Left lung (tissue), 10 donors: Measurements from ENCODE around the gene PLPP3. TPM values are rescaled to one million over a fixed set of nuclear protein-coding genes. Genes with fewer than 3 reads are reported as not detected.

ENCODE experiments used
- ATAC-seq: fragments of 200-7000 bp; cut with Tn5 transposase; one replicate; pipeline ENCODE4 v1.9.1; 2020; ENCODE audit warnings: moderate library complexity
- DNase-seq, 4 donors: peaks; one replicate each; pipeline ENCODE4 v3.0.0-alpha.2; 2013 to 2020
- H3K27ac ChIP-seq, 2 donors: fragments of 200-600 bp; sonication (generic) in 1 of 2; one replicate each; pipeline versions ENCODE4 v1.5.0 to v1.8.0; 2020 to 2021
- H3K27me3 ChIP-seq, 2 donors: fragments of 200-600 bp; sonication (generic) in 1 of 2; one replicate each; pipeline versions ENCODE4 v1.5.0 to v1.8.0; 2020 to 2021
- H3K36me3 ChIP-seq, 2 donors: fragments of 200-600 bp; sonication (generic) in 1 of 2; one replicate each; pipeline versions ENCODE4 v1.5.0 to v1.8.0; 2020 to 2021
- H3K4me1 ChIP-seq, 2 donors: fragments of 200-600 bp; one replicate each; pipeline ENCODE4 v1.8.0; 2021
- H3K4me3 ChIP-seq, 2 donors: fragments of 200-600 bp; sonication (generic) in 1 of 2; one replicate each; pipeline versions ENCODE4 v1.5.0 to v1.8.0; 2020 to 2021; ENCODE audit warnings: mild to moderate bottlenecking in 1 of 2
- H3K9me3 ChIP-seq, 2 donors: fragments of 200-600 bp; sonication (generic) in 1 of 2; one replicate each; pipeline versions ENCODE4 v1.5.0 to v1.8.0; 2020 to 2021
- CTCF ChIP-seq, 2 donors: fragments of 200-600 bp; sonication (generic) in 1 of 2; IDR thresholded peaks; one replicate each; pipeline versions ENCODE4 v1.5.0 to v1.8.0; 2021; ENCODE audit warnings: antibody characterized with exemption in 2 of 2
- intact Hi-C, 2 donors: fragments of 100-400 bp; cut with DNase I; formaldehyde crosslinking; loops; one replicate each; pipeline versions ENCODE4 v1.11.2 to v1.14.2; 2022
- polyA plus RNA-seq, 6 donors: library from polyadenylated mRNA; unstranded; fragments of 120-200 nt; gene quantifications; one replicate each; pipeline ENCODE4 v1.2.1, GENCODE V29; 2013; ENCODE audit not compliant: insufficient read length in 6 of 6
- total RNA-seq, 2 donors: library from RNA; stranded (reverse); fragmentation: NEBNext Ultra II Directional; extraction: Animal tissue kit (Norgen Biotek cat#: 25700); gene quantifications; one replicate each; pipeline ENCODE4 v1.2.1, GENCODE V29; 2021
- donor health status: DM: no; HTN: yes; CAD: no.
- donor health status: DM: no; HTN: no; CAD: no.

Gene PLPP3
- total and polyA plus RNA-seq, 8 donors = 44.5 to 145 (median 115) TPM

- H3K9me3 ChIP-seq = no peaks in the 10 kb centered on the region
- TF ChIP-seq CTCF (IDR thresholded peaks at IDR 0.05) = no peak
- ATAC-seq = no peak
Measured at GRCh38 chr1:56557746-56558145, 21.6 kb downstream of the PLPP3 start.

GRCh38 chr1:56555448-56555847 lies 23.9 kb downstream of the PLPP3 start:
- H3K36me3 ChIP-seq = no peaks in the 10 kb centered on the region
- no peaks in the 10 kb centered on the region for H3K27me3 ChIP-seq
- H3K9me3 ChIP-seq = no peaks in the 10 kb centered on the region
- ATAC-seq (no peak), DNase-seq (no peak)
- peaks cover 0 to 17% of the 10 kb centered on the region in 2 donors for H3K4me1 ChIP-seq
- intact Hi-C loops = no loop called here
- H3K27ac ChIP-seq = no peak overlapping the region
- no peak overlapping the region for H3K4me3 ChIP-seq
- TF ChIP-seq CTCF (IDR thresholded peaks at IDR 0.05) = no peak

More at GRCh38 chr1:56557746-56558145, 21.6 kb downstream of the PLPP3 start:
- no peak for DNase-seq
- H3K27me3 ChIP-seq = no peaks in the 10 kb centered on the region
- intact Hi-C loops = no loop called here
- H3K36me3 ChIP-seq = no peaks in the 10 kb centered on the region
- peaks cover 3 to 35% of the 10 kb centered on the region in 2 donors for H3K4me1 ChIP-seq
- no peak overlapping the region for H3K4me3 ChIP-seq
- H3K27ac ChIP-seq = no peak overlapping the region

DNA sequence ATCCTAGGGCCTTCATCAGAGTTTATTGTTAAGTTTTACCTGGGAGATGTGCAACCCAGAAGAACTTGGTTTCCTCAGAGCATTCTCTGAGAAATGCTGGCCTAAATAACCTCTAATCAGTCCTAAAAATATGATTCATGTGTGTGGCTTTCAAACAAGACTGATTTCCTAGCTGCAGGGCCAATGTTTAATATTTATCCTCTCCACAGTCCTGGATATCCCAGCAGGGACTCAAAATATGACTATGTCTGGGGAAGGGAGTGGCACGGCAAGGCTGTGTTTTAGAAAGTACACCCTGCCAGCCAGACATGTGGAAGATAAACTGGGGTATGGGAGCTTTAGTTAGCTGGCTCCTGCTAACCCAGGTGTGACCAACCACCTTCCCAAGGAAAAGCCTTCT lies 26.3 kb downstream of the PLPP3 start:
- H3K9me3 ChIP-seq = no peaks in the 10 kb centered on the region
- ATAC-seq (no peak), DNase-seq (no peak)
- no peak for TF ChIP-seq CTCF (IDR thresholded peaks at IDR 0.05)
- no peaks in the 10 kb centered on the region for H3K27me3 ChIP-seq
- H3K4me1 ChIP-seq = peaks cover 0 to 39% of the 10 kb centered on the region in 2 donors
- no peak overlapping the region for H3K4me3 ChIP-seq
- intact Hi-C loops = no loop called here
- no peak overlapping the region for H3K27ac ChIP-seq
- no peaks in the 10 kb centered on the region for H3K36me3 ChIP-seq

DNA sequence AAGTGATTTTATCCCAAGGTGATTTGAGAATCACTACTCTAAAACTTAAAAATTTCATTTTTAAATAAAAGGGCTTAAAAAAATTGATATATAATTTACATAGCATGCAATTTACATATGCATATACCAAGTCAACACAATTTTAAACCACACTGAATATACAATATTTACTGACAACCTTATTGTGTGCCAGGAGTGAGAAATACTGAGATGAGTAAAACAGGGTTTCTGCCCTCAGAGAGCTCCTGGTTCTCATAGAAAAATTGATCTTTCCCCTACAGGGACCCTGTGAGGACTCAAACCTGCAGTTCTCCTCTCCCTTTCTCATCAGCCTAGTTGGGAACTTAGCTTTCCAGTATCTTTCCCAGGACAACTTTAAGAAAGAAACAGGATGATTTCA lies 27.0 kb downstream of the PLPP3 start:
- Histone ChIP-seq H3K27me3 (no peaks in the 10 kb centered on the region), H3K27ac (no peak overlapping the region), H3K36me3 (no peaks in the 10 kb centered on the region), H3K9me3 (no peaks in the 10 kb centered on the region), H3K4me3 (no peak overlapping the region), H3K4me1 (peaks cover 5 to 43% of the 10 kb centered on the region in 2 donors)
- no peak for ATAC-seq
- no peak for DNase-seq
- no peak for TF ChIP-seq CTCF (IDR thresholded peaks at IDR 0.05)
- intact Hi-C loops = no loop called here

DNA sequence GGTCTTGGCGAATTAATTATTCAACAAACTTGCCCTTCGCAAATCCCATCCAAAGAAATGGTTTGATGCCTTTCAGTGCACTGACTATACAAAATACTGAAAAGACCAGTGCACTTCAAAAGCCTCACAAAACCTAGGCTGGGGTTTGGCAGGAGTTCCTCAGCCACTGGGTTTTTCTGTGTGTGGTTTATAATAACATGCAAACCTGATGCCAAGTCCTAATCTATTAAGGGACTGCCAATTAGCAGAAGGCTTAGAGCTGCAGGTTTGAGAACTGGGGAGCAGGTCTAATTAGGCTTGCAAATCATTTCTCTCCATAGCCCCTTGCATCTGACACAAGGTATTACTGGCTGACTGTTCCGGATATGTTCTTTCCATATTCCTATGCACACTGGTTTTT lies 27.7 kb downstream of the PLPP3 start:
- ATAC-seq (no peak), DNase-seq (no peak)
- Histone ChIP-seq H3K36me3 (no peaks in the 10 kb centered on the region), H3K27me3 (no peaks in the 10 kb centered on the region), H3K4me3 (no peak overlapping the region), H3K9me3 (no peaks in the 10 kb centered on the region), H3K27ac (no peak overlapping the region), H3K4me1 (peaks cover 5 to 43% of the 10 kb centered on the region in 2 donors)
- intact Hi-C loops = no loop called here
- TF ChIP-seq CTCF (IDR thresholded peaks at IDR 0.05) = no peak
